Liver (tissue), 3 donors: Measurements from ENCODE around the gene TWIST2.

Source experiments
- CTCF ChIP-seq: fragments of 150-350 bp; IDR thresholded peaks from 2 replicates; pipeline ENCODE4 v1.5.1; 2017; ENCODE audit warnings: improper control_type of control experiment, low read depth, low read length; ENCODE audit not compliant: missing input control
- JUND ChIP-seq, 2 donors: IDR thresholded peaks; 2 replicates each; pipeline ENCODE4 v1.6.1; 2016; ENCODE audit warnings: antibody characterized with exemption in 2 of 2
- MAX ChIP-seq: IDR thresholded peaks from 2 replicates; pipeline ENCODE4 v1.6.1; 2016; ENCODE audit warnings: antibody characterized with exemption
- NR2F2 ChIP-seq: IDR thresholded peaks from 2 replicates; pipeline ENCODE4 v1.6.1; 2016; ENCODE audit warnings: antibody characterized with exemption
- SP1 ChIP-seq: IDR thresholded peaks from 2 replicates; pipeline ENCODE4 v1.6.1; 2018; ENCODE audit warnings: antibody characterized with exemption, mild to moderate bottlenecking
- donor health status: healthy.
- donor health status: healthy.

GRCh38 chr2:238862701-238863100 is 14.8 kb downstream of the TWIST2 start:
- no peak for TF ChIP-seq CTCF
- no peak for TF ChIP-seq SP1
- no peak for TF ChIP-seq NR2F2
- TF ChIP-seq MAX, result no peak
- no peak for TF ChIP-seq JUND (IDR thresholded peaks at IDR 0.05)
